Upper lobe of left lung (tissue), 6 donors: ENCODE measurements around the gene GAN. TPM values are rescaled to one million over a fixed set of nuclear protein-coding genes. Genes with fewer than 3 reads are reported as not detected.
A peak's percentile ranks its signal among the peaks of the same experiment; 100 is the strongest.
"Not testable (repeated sequence)": the region's sequence is repeated elsewhere in the genome, so short reads cannot be mapped to it uniquely, and the experiment has no call there.

Experiments
- ATAC-seq, 2 donors: fragments of 200-7000 bp; cut with Tn5 transposase; one replicate each; pipeline ENCODE4 v1.9.1; 2022; ENCODE audit warnings: mild to moderate bottlenecking in 2 of 2, moderate library complexity in 2 of 2; ENCODE audit not compliant: low FRiP score in 2 of 2
- DNase-seq, 2 donors: peaks; one replicate each; pipeline ENCODE4 v3.0.0-alpha.2; 2019 to 2020
- H3K27ac ChIP-seq, 4 donors: fragments of 200-600 bp; sonication (generic); one replicate each; pipeline ENCODE4 v1.5.1; 2016 to 2019
- H3K27me3 ChIP-seq, 4 donors: fragments of 200-600 bp; sonication (generic); one replicate each; pipeline ENCODE4 v1.5.1; 2017 to 2019
- H3K36me3 ChIP-seq, 4 donors: fragments of 200-600 bp; sonication (generic); one replicate each; pipeline ENCODE4 v1.5.1; 2016 to 2019
- H3K4me1 ChIP-seq, 4 donors: fragments of 200-600 bp; sonication (generic); one replicate each; pipeline ENCODE4 v1.5.1; 2018 to 2019
- H3K4me3 ChIP-seq, 4 donors: fragments of 200-600 bp; sonication (generic); one replicate each; pipeline ENCODE4 v1.5.1; 2017 to 2019; ENCODE audit warnings: mild to moderate bottlenecking in 2 of 4, moderate library complexity in 1 of 4
- H3K9me3 ChIP-seq, 4 donors: fragments of 200-600 bp; sonication (generic); one replicate each; pipeline ENCODE4 v1.5.1; 2018 to 2019
- EP300 ChIP-seq, 4 donors: sonication (generic); formaldehyde crosslinking; IDR thresholded peaks; one replicate each; pipeline ENCODE4 v1.5.1; 2017; ENCODE audit warnings: antibody characterized with exemption in 4 of 4, control low read depth in 2 of 4
- POLR2A ChIP-seq, 4 donors: fragments of 450-650 bp; IDR thresholded peaks; one replicate each; pipeline ENCODE4 v1.5.1; 2016 to 2017; ENCODE audit warnings: antibody characterized with exemption in 4 of 4, mild to moderate bottlenecking in 2 of 4
- POLR2AphosphoS5 ChIP-seq, 2 donors: sonication (generic); formaldehyde crosslinking; IDR thresholded peaks; one replicate each; pipeline ENCODE4 v1.5.1; 2017; ENCODE audit warnings: antibody characterized with exemption in 2 of 2
- WGBS, 2 donors: methylation state at CpG; one replicate each; pipeline ENCODE4 v1.1.5; 2017 to 2018; 5-methylcytosine and 5-hydroxymethylcytosine counted together
- total RNA-seq, 6 donors: library from RNA; depleted of rRNA in 4 of 6; stranded (reverse); fragments of >200 nt in 4 of 6; gene quantifications; one replicate each; pipeline versions ENCODE4 v1.1.0 to v1.2.1, GENCODE V29; 2016 to 2021
- TF ChIP-seq, protein P1 (sequence below), 6 experiments: fragments of 450-650 bp in 4 of 6; fragments of 200-600 bp in 2 of 6; sonication (generic) in 2 of 6; IDR thresholded peaks; one replicate each; pipeline ENCODE4 v1.5.1; 2016 to 2019; ENCODE audit warnings: antibody characterized with exemption in 6 of 6
- donor health status: DM: no; HTN: no; CAD: no; lungs with moderate emphysema.
- donor health status: DM: no; HTN: yes; CAD: no; lungs with severe emphysema.

GAN gene
- total RNA-seq, 6 donors from 2014 or later = 3.3 to 8.4 (median 5.9) TPM

DNA sequence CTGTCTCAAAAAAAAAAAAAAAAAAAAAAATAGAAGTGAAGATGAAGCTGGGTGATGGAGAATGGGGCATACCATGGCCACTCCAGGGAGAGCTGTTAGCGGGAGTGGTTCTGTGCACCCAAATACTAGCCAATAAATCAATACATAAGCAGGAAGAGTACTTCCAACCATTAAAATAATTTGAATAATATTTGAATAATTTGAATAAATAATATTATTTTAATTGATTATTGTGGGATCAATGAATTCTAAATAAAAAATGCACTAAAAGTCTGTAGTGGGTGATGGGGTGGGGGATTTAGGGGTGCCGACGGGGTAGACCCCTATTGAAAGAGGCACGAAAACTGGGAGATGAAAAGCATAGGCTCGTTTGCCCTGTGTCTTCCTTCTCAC is 88.4 kb downstream of the GAN start:
- Histone ChIP-seq H3K27ac (no peak overlapping the region), H3K4me3 (no peak overlapping the region), H3K9me3 (peaks cover 0 to 9% (median 0%) of the 10 kb centered on the region in 4 donors), H3K36me3 (no peaks in the 10 kb centered on the region), H3K4me1 (peaks cover 5 to 9% (median 8%) of the 10 kb centered on the region in 4 donors), H3K27me3 (no peaks in the 10 kb centered on the region)
- ATAC-seq (no peak), DNase-seq (no peak)
- WGBS, 2 donors = 25 to 26% methylated on average over 5 of the region's 5 CpGs
- no peak for TF ChIP-seq POLR2AphosphoS5 (IDR thresholded peaks at IDR 0.05)
- TF ChIP-seq, protein P1, sequence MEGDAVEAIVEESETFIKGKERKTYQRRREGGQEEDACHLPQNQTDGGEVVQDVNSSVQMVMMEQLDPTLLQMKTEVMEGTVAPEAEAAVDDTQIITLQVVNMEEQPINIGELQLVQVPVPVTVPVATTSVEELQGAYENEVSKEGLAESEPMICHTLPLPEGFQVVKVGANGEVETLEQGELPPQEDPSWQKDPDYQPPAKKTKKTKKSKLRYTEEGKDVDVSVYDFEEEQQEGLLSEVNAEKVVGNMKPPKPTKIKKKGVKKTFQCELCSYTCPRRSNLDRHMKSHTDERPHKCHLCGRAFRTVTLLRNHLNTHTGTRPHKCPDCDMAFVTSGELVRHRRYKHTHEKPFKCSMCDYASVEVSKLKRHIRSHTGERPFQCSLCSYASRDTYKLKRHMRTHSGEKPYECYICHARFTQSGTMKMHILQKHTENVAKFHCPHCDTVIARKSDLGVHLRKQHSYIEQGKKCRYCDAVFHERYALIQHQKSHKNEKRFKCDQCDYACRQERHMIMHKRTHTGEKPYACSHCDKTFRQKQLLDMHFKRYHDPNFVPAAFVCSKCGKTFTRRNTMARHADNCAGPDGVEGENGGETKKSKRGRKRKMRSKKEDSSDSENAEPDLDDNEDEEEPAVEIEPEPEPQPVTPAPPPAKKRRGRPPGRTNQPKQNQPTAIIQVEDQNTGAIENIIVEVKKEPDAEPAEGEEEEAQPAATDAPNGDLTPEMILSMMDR (IDR thresholded peaks at IDR 0.05) = no peak
- TF ChIP-seq EP300 (IDR thresholded peaks at IDR 0.05) = no peak

DNA sequence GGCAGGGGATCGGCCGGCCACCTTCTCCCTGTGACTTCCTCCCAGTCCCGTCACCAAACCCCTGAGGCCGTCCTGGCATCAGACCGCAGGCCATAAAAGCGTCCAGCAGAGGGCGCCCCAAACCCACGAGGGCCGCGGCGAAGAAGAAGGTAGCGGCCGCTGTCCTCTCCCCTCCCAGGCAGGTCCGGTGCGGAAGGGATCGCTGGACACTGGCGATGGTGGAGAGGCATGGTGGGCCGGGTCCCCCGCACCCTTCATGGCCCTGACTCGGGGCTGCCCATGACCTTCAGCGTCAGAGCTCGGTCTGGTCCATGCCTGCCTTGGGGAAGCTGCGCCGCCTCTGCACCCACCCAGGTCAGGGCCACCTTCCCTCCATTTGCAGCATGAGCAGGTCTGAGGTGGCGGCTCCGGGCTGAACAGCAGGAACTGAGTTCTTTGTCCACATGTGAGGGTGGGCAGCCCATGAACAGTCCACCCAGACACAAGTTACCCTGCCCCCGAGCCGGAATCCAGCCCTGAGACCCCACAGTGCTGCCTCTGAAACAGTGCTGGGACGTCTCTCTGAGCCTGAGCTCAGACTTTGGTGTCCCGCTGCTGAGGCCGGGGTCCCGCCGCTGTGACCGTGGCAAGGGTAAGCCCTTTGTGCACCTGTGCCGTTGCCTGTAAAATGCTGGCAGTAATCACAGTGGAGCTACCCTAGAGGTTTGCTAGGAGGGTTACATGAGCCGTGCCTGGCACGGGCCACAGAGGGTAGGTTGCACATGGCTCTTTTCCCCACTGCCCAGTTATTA is 89.0 kb downstream of the GAN start:
- peaks cover 0 to 9% (median 0%) of the 10 kb centered on the region in 4 donors for H3K9me3 ChIP-seq
- peak; percentile 92 to 94 for DNase-seq
- H3K27ac ChIP-seq = no peak overlapping the region
- H3K4me3 ChIP-seq = peak overlapping the region in 2 of 4 donors; percentile 19 to 31
- H3K4me1 ChIP-seq = peaks cover 5 to 9% (median 8%) of the 10 kb centered on the region in 4 donors
- 33 to 36% methylated on average over 5 to 32 of the region's 37 CpGs for WGBS, 2 donors
- no peaks in the 10 kb centered on the region for H3K36me3 ChIP-seq
- no peaks in the 10 kb centered on the region for H3K27me3 ChIP-seq
- TF ChIP-seq, protein P1 (IDR thresholded peaks at IDR 0.05) = peak; percentile 94 to 97 (median 97)
- peak; percentile 22 to 54 for TF ChIP-seq POLR2AphosphoS5 (IDR thresholded peaks at IDR 0.05)
- TF ChIP-seq EP300 (IDR thresholded peaks at IDR 0.05) = no peak
- peak; percentile 90 to 96 for ATAC-seq

DNA sequence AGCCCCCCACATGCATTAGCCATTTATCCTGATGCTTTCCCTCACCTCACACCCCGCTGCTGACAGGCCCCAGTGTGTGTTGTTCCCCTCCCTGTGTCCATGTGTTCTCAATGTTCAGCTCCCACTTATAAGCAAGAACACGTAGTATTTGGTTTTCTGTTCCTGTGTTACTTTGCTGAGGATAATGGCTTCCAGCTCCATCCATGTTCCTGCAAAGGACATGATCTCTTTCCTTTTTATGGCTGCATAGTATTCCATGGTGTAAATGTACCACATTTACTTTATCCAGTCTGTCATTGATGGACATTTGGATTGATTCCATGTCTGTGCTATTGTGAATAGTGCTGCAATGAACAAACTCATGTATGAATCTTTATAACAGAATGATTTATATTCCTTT is 90.2 kb downstream of the GAN start:
- H3K36me3 ChIP-seq, DNase-seq, H3K4me3 ChIP-seq, H3K27me3 ChIP-seq, ATAC-seq, H3K4me1 ChIP-seq, H3K27ac ChIP-seq, H3K9me3 ChIP-seq: not testable (repeated sequence)
- WGBS, 2 donors = 97 to 100% methylated on average over 2 of the region's 2 CpGs

DNA sequence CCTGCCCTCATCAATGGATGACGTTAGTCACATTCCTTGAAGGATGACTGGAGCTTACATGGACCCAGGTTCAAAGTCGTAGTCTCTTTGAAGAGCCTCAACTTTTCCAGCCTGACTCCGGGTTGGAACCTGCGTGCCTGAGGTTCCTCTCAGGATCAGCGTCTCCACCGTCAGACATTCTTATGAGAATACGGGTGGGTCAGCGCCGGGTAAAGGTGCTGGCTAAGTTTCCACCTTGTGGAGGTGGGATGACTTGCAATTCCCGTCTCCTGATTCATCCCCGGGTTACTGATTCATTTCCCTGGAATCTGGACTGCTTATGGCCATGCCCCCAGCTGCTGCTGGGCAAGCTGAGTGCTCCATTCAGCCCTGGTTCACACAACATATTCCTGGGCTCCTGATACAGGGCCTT is 90.9 kb downstream of the GAN start:
- ATAC-seq (peak in 1 of 2 donors; percentile 32), DNase-seq (no peak)
- Histone ChIP-seq H3K4me1 (peaks cover 5 to 9% (median 8%) of the 10 kb centered on the region in 4 donors), H3K27ac (no peak overlapping the region), H3K9me3 (no peaks in the 10 kb centered on the region), H3K4me3 (no peak overlapping the region), H3K27me3 (no peaks in the 10 kb centered on the region), H3K36me3 (no peaks in the 10 kb centered on the region)
- 81 to 82% methylated on average over 11 of the region's 11 CpGs for WGBS, 2 donors
- TF ChIP-seq, protein P1 (IDR thresholded peaks at IDR 0.05) = no peak
- TF ChIP-seq EP300 (IDR thresholded peaks at IDR 0.05) (no peak), POLR2A (IDR thresholded peaks at IDR 0.05) (no peak), POLR2AphosphoS5 (IDR thresholded peaks at IDR 0.05) (no peak)

DNA sequence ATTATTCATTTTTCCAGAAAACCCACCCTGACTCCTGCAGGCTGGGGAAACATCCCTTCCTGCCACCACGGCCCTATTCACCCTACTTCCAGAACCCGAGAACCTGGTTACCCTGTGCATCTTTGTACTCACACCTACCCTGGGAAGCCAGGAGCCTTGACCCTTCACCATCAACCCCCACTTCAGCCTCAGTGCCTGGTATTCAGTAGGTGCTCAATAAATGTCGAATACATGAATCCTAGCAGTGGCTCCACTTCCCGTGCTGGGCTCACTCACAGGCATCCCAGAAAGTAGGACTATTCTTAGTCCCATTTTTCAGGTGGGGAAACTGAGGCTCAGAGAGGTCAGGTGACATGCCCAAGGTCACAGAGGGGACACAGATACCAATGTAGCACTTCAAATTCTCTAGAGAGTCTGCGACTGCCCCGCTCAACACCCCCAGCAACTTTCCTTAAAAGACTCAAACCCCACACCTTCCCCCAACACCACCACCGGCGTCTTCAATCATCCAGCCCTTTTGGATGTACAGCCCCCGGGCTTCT is 93.7 kb downstream of the GAN start:
- Histone ChIP-seq H3K4me3 (no peak overlapping the region), H3K27ac (no peak overlapping the region), H3K27me3 (no peaks in the 10 kb centered on the region), H3K36me3 (no peaks in the 10 kb centered on the region), H3K4me1 (peaks cover 5% of the 10 kb centered on the region in 4 donors), H3K9me3 (no peaks in the 10 kb centered on the region)
- DNase-seq = no peak
- no peak for TF ChIP-seq POLR2A (IDR thresholded peaks at IDR 0.05)
- TF ChIP-seq, protein P1 (IDR thresholded peaks at IDR 0.05) = no peak
- TF ChIP-seq EP300 (IDR thresholded peaks at IDR 0.05) = no peak
- TF ChIP-seq POLR2AphosphoS5 (IDR thresholded peaks at IDR 0.05) = no peak
- 88 to 93% methylated on average over 9 of the region's 9 CpGs for WGBS, 2 donors
- no peak for ATAC-seq
